ENCODE measurements around the gene PLEKHA4.

- TF ChIP-seq JUN (CRISPR knock-in tag; IDR thresholded peaks at IDR 0.05) (no peak), CTCF (IDR thresholded peaks at IDR 0.05) (no peak), SP1 (CRISPR knock-in tag; conservative IDR thresholded peaks at IDR 0.05) (no peak), ESRRA (CRISPR knock-in tag; IDR thresholded peaks at IDR 0.05; ENCODE audit: borderline replicate concordance) (no peak), MXD4 (CRISPR knock-in tag; IDR thresholded peaks at IDR 0.05; ENCODE audit: borderline replicate concordance) (no peak), TCF7 (CRISPR knock-in tag; IDR thresholded peaks at IDR 0.05; ENCODE audit: low read depth) (no peak), KAT7 (CRISPR knock-in tag; IDR thresholded peaks at IDR 0.05; ENCODE audit: borderline replicate concordance) (no peak), NFYB (CRISPR knock-in tag; conservative IDR thresholded peaks at IDR 0.05; ENCODE audit: low read depth) (no peak)
Measured at GRCh38 chr19:48819366-48819816, 49.0 kb downstream of the PLEKHA4 start.

Measured in WTC11 (cell line).